Jurkat, Clone E6-1 (cell line): ENCODE results near the gene OBSL1.

ENCODE experiments used
- DNase-seq: peaks from one replicate; pipeline ENCODE4 v3.0.0-alpha.2; 2011; ENCODE audit warnings: low read depth, low spot score
- H3K4me3 ChIP-seq: 2 replicates; pipeline ENCODE4 v1.5.1; 2011; ENCODE audit warnings: mild to moderate bottlenecking, low read length, control low read depth, moderate library complexity

The OBSL1 gene

GRCh38 chr2:219570194-219570923, 980 bp downstream of the OBSL1 start:
- no peak for DNase-seq
- H3K4me3 ChIP-seq: no peak overlapping the region

- H3K4me3 ChIP-seq: no peak overlapping the region
Measured at GRCh38 chr2:219569635-219570034, 1.7 kb downstream of the OBSL1 start.

GRCh38 chr2:219569041-219569440, 2.3 kb downstream of the OBSL1 start:
- H3K4me3 ChIP-seq: no peak overlapping the region
- DNase-seq: no peak

More at GRCh38 chr2:219569635-219570034, 1.7 kb downstream of the OBSL1 start:
- DNase-seq: no peak

- no peak overlapping the region for H3K4me3 ChIP-seq
- no peak for DNase-seq
Measured at GRCh38 chr2:219567791-219568361, 3.5 kb downstream of the OBSL1 start.

GRCh38 chr2:219567131-219567530, 4.2 kb downstream of the OBSL1 start:
- DNase-seq: no peak
- H3K4me3 ChIP-seq: no peak overlapping the region

GRCh38 chr2:219566640-219567039, 4.7 kb downstream of the OBSL1 start:
- DNase-seq: no peak
- H3K4me3 ChIP-seq: no peak overlapping the region

GRCh38 chr2:219565130-219566080, 5.9 kb downstream of the OBSL1 start:
- H3K4me3 ChIP-seq: no peak overlapping the region
- no peak for DNase-seq

- H3K4me3 ChIP-seq: no peak overlapping the region
- no peak for DNase-seq
Measured at GRCh38 chr2:219563271-219563928, 7.9 kb downstream of the OBSL1 start.

GRCh38 chr2:219562049-219563020, 9.0 kb downstream of the OBSL1 start:
- DNase-seq: no peak
- no peak overlapping the region for H3K4me3 ChIP-seq

- DNase-seq: no peak
- no peak overlapping the region for H3K4me3 ChIP-seq
Measured at GRCh38 chr2:219561179-219562048, 9.9 kb downstream of the OBSL1 start.

GRCh38 chr2:219560893-219561178, 10.5 kb downstream of the OBSL1 start:
- no peak for DNase-seq
- H3K4me3 ChIP-seq: no peak overlapping the region

- no peak for DNase-seq
Measured at GRCh38 chr2:219560037-219560892, 11.1 kb downstream of the OBSL1 start.

GRCh38 chr2:219559156-219559915, 12.0 kb downstream of the OBSL1 start:
- DNase-seq: no peak
- H3K4me3 ChIP-seq: no peak overlapping the region

More at GRCh38 chr2:219560037-219560892, 11.1 kb downstream of the OBSL1 start:
- no peak overlapping the region for H3K4me3 ChIP-seq

- H3K4me3 ChIP-seq: no peak overlapping the region
- no peak for DNase-seq
Measured at GRCh38 chr2:219557791-219558785, 13.3 kb downstream of the OBSL1 start.

- no peak overlapping the region for H3K4me3 ChIP-seq
- no peak for DNase-seq
Measured at GRCh38 chr2:219557320-219557719, 14.0 kb downstream of the OBSL1 start.
